Measurements from ENCODE around the gene TRIM44.
"Not testable (repeated sequence)": the region's sequence is repeated elsewhere in the genome, so short reads cannot be mapped to it uniquely, and the experiment has no call there.

Gene TRIM44

GRCh38 chr11:35825386-35825785 is 162.8 kb downstream of the TRIM44 start:
- Histone ChIP-seq H3K9me3 (ENCODE audit: insufficient read depth, low read length) (no peaks in the 10 kb centered on the region), H3K36me3 (ENCODE audit: insufficient read depth, insufficient read length, low read length) (no peaks in the 10 kb centered on the region), H3K4me1 (ENCODE audit: insufficient read depth, insufficient read length) (no peaks in the 10 kb centered on the region), H3K9ac (ENCODE audit: insufficient read length, low read depth) (no peak overlapping the region), H3K4me3 (ENCODE audit: insufficient read length, low read depth) (no peak overlapping the region), H3K27me3 (ENCODE audit: insufficient read depth, insufficient read length) (no peaks in the 10 kb centered on the region)
- no peak for TF ChIP-seq ZNF274 (IDR thresholded peaks at IDR 0.05; ENCODE audit: low read depth, low read length)
- TF ChIP-seq SUZ12 (IDR thresholded peaks at IDR 0.05; ENCODE audit: extremely low read depth, insufficient read depth, insufficient read length): no peak
- TF ChIP-seq YY1 (IDR thresholded peaks at IDR 0.05; ENCODE audit: insufficient read depth, insufficient read length): no peak
- DNase-seq (ENCODE audit: low read depth, low spot score): no peak

GRCh38 chr11:35826006-35826405 is 163.4 kb downstream of the TRIM44 start:
- H3K9me3 ChIP-seq (ENCODE audit: insufficient read depth, low read length): no peaks in the 10 kb centered on the region
- H3K4me1 ChIP-seq (ENCODE audit: insufficient read depth, insufficient read length): no peaks in the 10 kb centered on the region
- no peaks in the 10 kb centered on the region for H3K27me3 ChIP-seq (ENCODE audit: insufficient read depth, insufficient read length)
- TF ChIP-seq ZNF274 (IDR thresholded peaks at IDR 0.05; ENCODE audit: low read depth, low read length): no peak
- TF ChIP-seq YY1 (IDR thresholded peaks at IDR 0.05; ENCODE audit: insufficient read depth, insufficient read length): no peak
- TF ChIP-seq SUZ12 (IDR thresholded peaks at IDR 0.05; ENCODE audit: extremely low read depth, insufficient read depth, insufficient read length): no peak
- DNase-seq (ENCODE audit: low read depth, low spot score): no peak
- no peak overlapping the region for H3K9ac ChIP-seq (ENCODE audit: insufficient read length, low read depth)
- no peak overlapping the region for H3K4me3 ChIP-seq (ENCODE audit: insufficient read length, low read depth)
- H3K36me3 ChIP-seq (ENCODE audit: insufficient read depth, insufficient read length, low read length): no peaks in the 10 kb centered on the region

DNA sequence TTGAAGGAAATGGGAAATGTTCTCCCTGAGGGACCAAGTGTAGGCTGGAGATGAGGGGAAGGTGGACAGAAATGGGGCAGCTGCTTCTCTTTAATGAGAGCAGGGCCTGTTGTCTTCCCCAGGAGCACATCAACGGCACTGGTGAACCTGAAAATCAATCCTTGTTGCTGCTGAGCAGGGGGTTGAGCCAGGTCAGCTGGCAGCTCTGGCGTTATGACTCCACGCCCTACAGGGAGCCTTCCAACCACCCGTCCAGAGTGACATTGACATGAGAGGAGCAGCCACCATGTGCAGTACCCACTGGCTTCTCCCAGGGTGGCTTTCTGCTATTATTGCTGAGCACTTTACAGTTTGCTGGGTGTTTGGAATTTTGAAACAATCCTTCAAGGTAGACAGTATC is 164.4 kb downstream of the TRIM44 start:
- DNase-seq (ENCODE audit: low read depth, low spot score): no peak
- no peak for TF ChIP-seq SUZ12 (IDR thresholded peaks at IDR 0.05; ENCODE audit: extremely low read depth, insufficient read depth, insufficient read length)
- TF ChIP-seq YY1 (IDR thresholded peaks at IDR 0.05; ENCODE audit: insufficient read depth, insufficient read length): no peak
- no peak for TF ChIP-seq ZNF274 (IDR thresholded peaks at IDR 0.05; ENCODE audit: low read depth, low read length)
- H3K9ac ChIP-seq (ENCODE audit: insufficient read length, low read depth): no peak overlapping the region

GRCh38 chr11:35836205-35836604 is 173.6 kb downstream of the TRIM44 start:
- no peak for DNase-seq (ENCODE audit: low read depth, low spot score)
- Histone ChIP-seq H3K9ac (ENCODE audit: insufficient read length, low read depth) (no peak overlapping the region), H3K36me3 (ENCODE audit: insufficient read depth, insufficient read length, low read length) (no peaks in the 10 kb centered on the region), H3K9me3 (ENCODE audit: insufficient read depth, low read length) (0 out of 2 replicates have a peak, but pooled peaks cover 7% of the 10 kb centered on the region), H3K4me3 (ENCODE audit: insufficient read length, low read depth) (no peak overlapping the region), H3K27me3 (ENCODE audit: insufficient read depth, insufficient read length) (no peaks in the 10 kb centered on the region), H3K4me1 (ENCODE audit: insufficient read depth, insufficient read length) (no peaks in the 10 kb centered on the region)
- TF ChIP-seq YY1 (IDR thresholded peaks at IDR 0.05; ENCODE audit: insufficient read depth, insufficient read length): no peak
- TF ChIP-seq SUZ12 (IDR thresholded peaks at IDR 0.05; ENCODE audit: extremely low read depth, insufficient read depth, insufficient read length): no peak
- no peak for TF ChIP-seq ZNF274 (IDR thresholded peaks at IDR 0.05; ENCODE audit: low read depth, low read length)

More for the DNA sequence above, 164.4 kb downstream of the TRIM44 start:
- Histone ChIP-seq H3K9me3 (ENCODE audit: insufficient read depth, low read length) (no peaks in the 10 kb centered on the region), H3K27me3 (ENCODE audit: insufficient read depth, insufficient read length) (no peaks in the 10 kb centered on the region), H3K36me3 (ENCODE audit: insufficient read depth, insufficient read length, low read length) (no peaks in the 10 kb centered on the region), H3K4me3 (ENCODE audit: insufficient read length, low read depth) (no peak overlapping the region), H3K4me1 (ENCODE audit: insufficient read depth, insufficient read length) (no peaks in the 10 kb centered on the region)

- Histone ChIP-seq H3K4me3 (ENCODE audit: insufficient read length, low read depth) (no peak overlapping the region), H3K9ac (ENCODE audit: insufficient read length, low read depth) (no peak overlapping the region), H3K9me3 (ENCODE audit: insufficient read depth, low read length) (0 out of 2 replicates have a peak, but pooled peaks cover 7% of the 10 kb centered on the region), H3K27me3 (ENCODE audit: insufficient read depth, insufficient read length) (no peaks in the 10 kb centered on the region), H3K36me3 (ENCODE audit: insufficient read depth, insufficient read length, low read length) (no peaks in the 10 kb centered on the region), H3K4me1 (ENCODE audit: insufficient read depth, insufficient read length) (no peaks in the 10 kb centered on the region)
- no peak for TF ChIP-seq YY1 (IDR thresholded peaks at IDR 0.05; ENCODE audit: insufficient read depth, insufficient read length)
- no peak for TF ChIP-seq ZNF274 (IDR thresholded peaks at IDR 0.05; ENCODE audit: low read depth, low read length)
- TF ChIP-seq SUZ12 (IDR thresholded peaks at IDR 0.05; ENCODE audit: extremely low read depth, insufficient read depth, insufficient read length): no peak
- DNase-seq (ENCODE audit: low read depth, low spot score): no peak
Measured at GRCh38 chr11:35838071-35838470, 175.5 kb downstream of the TRIM44 start.

DNA sequence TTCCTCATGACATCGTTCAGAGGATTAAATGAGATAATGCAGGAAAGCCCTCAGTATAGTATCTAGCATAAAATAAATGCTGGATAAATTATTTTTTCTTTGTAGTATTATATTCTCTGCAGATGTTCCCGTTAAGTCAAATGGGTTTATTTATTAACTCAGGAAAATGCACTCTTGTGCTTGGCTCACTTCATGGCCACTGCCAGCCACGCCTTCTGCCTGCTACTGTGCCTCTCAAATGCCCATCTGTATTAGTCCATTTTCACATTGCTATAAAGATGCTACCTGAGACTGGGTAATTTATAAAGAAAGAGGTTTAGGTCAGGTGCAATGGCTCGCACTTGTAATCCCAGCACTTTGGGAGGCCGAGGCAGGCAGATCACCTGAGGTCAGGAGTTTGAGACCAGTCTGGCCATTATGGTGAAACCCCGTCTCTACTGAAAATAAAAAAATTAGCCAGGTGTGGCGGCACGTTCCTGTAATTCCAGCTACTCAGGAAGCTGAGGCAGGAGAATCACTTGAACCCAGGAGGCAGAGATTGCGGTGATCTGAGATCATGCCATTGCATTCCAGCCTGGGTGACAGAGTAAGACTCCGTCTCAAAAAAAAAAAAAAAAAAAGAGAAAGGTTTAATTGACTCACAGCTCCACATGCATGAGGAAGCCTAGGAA is 176.3 kb downstream of the TRIM44 start:
- H3K27me3 ChIP-seq (ENCODE audit: insufficient read depth, insufficient read length); H3K36me3 ChIP-seq (ENCODE audit: insufficient read depth, insufficient read length, low read length); H3K9ac ChIP-seq (ENCODE audit: insufficient read length, low read depth); H3K9me3 ChIP-seq (ENCODE audit: insufficient read depth, low read length); H3K4me3 ChIP-seq (ENCODE audit: insufficient read length, low read depth); H3K4me1 ChIP-seq (ENCODE audit: insufficient read depth, insufficient read length); DNase-seq (ENCODE audit: low read depth, low spot score): not testable (repeated sequence)

DNA sequence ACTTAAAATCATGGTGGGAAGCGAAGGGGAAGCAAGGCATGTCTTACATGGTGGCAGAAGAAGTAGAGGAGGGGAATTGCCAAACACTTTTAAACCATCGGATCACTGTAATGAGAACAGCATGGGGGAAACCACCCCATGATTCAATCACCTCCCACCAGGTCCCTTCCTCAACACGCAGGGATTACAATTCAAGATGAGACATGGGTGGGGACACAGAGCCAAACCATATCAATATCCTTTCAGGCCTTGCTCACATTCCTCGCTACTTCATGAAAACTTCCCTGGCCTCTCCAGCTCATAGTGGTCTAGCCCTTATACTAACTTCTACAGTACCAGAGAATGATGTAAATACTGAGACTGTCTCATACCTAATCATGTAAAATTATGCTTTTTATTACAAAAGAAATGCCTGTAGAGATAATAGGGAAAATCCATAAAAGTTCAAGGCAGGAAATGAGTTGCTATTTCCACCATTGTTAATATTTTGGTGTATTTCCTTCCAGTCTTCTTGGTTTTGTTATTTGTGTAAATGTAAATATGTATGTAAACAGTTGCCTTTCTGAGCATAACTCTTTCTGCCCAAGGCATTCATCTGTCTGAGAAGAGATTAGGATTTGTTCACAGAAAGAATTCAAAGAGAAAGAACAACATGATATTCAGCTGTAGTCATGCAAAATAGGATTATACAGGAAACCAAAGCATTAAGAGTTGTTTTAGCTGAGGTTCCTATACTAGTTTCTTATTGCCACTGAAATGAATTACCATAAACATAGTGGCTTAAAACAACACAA is 177.0 kb downstream of the TRIM44 start:
- Histone ChIP-seq H3K4me3 (ENCODE audit: insufficient read length, low read depth) (no peak overlapping the region), H3K9ac (ENCODE audit: insufficient read length, low read depth) (no peak overlapping the region), H3K9me3 (ENCODE audit: insufficient read depth, low read length) (0 out of 2 replicates have a peak, but pooled peaks cover 7% of the 10 kb centered on the region), H3K4me1 (ENCODE audit: insufficient read depth, insufficient read length) (no peaks in the 10 kb centered on the region), H3K36me3 (ENCODE audit: insufficient read depth, insufficient read length, low read length) (no peaks in the 10 kb centered on the region), H3K27me3 (ENCODE audit: insufficient read depth, insufficient read length) (no peaks in the 10 kb centered on the region)
- DNase-seq (ENCODE audit: low read depth, low spot score): no peak
- TF ChIP-seq ZNF274 (IDR thresholded peaks at IDR 0.05; ENCODE audit: low read depth, low read length) (no peak), SUZ12 (IDR thresholded peaks at IDR 0.05; ENCODE audit: extremely low read depth, insufficient read depth, insufficient read length) (no peak), YY1 (IDR thresholded peaks at IDR 0.05; ENCODE audit: insufficient read depth, insufficient read length) (no peak)

Data from NT2/D1 (cell line).